ENCODE results near the gene MLLT3. TPM values are rescaled to one million over a fixed set of nuclear protein-coding genes. Genes with fewer than 3 reads are reported as not detected.

Gene MLLT3
- total RNA-seq, 1 donor from 2014 or later: 15.8 TPM

DNA sequence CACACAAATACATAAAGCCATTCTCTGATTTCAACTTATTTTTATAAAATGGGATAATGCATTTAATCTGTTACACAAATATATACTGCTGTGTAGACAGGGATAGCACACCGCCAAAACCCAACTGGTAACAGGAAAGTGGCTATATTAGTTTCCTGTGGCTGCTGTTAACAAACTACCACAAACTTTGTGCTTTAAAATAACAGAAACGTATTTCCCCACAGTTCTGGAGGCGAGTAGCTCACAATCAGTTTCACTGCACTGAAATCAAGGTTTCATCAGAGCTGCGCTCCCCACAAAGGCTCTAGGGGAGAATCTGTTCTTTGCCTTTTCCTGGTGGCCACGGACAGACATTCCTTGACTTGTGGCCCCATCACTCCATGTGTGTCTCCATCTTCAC, 94.0 kb downstream of the MLLT3 start:
- H3K36me3 ChIP-seq (ENCODE audit: control insufficient read depth, insufficient read depth, low read length): no peaks in the 10 kb centered on the region
- no peaks in the 10 kb centered on the region for H3K27me3 ChIP-seq (ENCODE audit: control insufficient read depth, insufficient read depth, low read length)
- DNase-seq (ENCODE audit: low read depth) (no peak), FAIRE-seq (no peak)
- no peak overlapping the region for H3K4me3 ChIP-seq (ENCODE audit: low read depth, low read length)
- TF ChIP-seq, protein P1, sequence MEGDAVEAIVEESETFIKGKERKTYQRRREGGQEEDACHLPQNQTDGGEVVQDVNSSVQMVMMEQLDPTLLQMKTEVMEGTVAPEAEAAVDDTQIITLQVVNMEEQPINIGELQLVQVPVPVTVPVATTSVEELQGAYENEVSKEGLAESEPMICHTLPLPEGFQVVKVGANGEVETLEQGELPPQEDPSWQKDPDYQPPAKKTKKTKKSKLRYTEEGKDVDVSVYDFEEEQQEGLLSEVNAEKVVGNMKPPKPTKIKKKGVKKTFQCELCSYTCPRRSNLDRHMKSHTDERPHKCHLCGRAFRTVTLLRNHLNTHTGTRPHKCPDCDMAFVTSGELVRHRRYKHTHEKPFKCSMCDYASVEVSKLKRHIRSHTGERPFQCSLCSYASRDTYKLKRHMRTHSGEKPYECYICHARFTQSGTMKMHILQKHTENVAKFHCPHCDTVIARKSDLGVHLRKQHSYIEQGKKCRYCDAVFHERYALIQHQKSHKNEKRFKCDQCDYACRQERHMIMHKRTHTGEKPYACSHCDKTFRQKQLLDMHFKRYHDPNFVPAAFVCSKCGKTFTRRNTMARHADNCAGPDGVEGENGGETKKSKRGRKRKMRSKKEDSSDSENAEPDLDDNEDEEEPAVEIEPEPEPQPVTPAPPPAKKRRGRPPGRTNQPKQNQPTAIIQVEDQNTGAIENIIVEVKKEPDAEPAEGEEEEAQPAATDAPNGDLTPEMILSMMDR (IDR thresholded peaks at IDR 0.05; ENCODE audit: insufficient read depth, low read length, severe bottlenecking): no peak

DNA sequence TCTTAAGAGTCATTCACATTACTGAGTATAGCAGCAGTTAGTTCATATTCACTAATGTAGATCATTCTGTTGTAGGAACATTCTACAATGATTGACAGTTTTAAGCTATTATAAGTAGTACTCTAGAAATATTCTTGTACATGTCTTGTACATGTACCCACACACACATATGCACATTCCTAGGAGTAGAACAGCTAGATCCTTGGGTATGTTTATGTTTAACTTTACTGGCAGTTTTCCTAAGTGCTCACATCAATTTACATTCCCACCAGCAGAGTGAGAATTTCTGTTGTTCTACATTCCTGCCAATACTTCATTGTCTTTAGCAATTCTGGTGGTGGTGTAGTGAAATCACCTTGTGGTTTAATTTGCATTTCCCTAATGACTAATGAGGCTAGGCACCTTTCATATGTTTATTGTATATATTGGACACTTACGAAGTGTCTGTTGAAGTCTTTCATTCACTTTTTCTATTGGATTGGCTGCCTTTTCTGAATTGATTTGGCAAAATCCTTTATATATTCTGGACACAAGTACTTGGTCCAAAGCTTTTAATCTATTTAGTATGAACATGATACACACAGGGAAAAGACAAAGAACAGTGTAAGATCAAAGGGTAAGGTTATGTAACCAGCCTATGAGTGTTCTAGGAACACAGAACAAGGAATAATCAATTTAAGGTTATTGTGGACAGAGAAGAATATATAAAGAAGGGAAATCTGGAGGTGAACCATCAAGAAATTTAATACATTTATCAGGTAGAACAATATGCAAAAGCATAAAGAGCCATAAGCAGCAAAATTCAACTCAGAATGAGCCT, 95.6 kb downstream of the MLLT3 start:
- Histone ChIP-seq H3K4me3 (ENCODE audit: low read depth, low read length) (no peak overlapping the region), H3K36me3 (ENCODE audit: control insufficient read depth, insufficient read depth, low read length) (no peaks in the 10 kb centered on the region), H3K27me3 (ENCODE audit: control insufficient read depth, insufficient read depth, low read length) (no peaks in the 10 kb centered on the region)
- FAIRE-seq: no peak
- TF ChIP-seq, protein P1 (IDR thresholded peaks at IDR 0.05; ENCODE audit: insufficient read depth, low read length, severe bottlenecking): peak; percentile 38
- peak; percentile 85 for DNase-seq (ENCODE audit: low read depth)

DNA sequence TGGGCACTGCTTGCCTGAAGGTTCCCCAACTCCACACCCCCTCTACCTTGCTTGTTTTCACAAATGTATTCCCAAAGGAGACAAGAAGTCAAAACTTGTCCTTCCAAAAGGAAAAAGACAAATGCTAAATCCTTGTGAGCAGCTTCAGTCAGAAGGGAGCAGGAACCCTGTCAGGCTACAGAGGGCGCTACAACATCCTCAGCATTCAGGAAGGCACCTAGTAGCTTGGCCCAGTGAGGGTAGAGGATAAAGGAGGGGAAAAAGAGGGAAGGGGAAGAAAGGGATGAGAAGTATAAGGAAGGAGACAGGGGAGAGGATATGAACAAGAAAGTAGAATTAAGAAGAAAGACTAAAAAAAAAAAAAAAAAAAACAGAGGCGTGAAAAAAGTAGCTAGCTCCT, 97.5 kb downstream of the MLLT3 start:
- no peak for FAIRE-seq

DNA sequence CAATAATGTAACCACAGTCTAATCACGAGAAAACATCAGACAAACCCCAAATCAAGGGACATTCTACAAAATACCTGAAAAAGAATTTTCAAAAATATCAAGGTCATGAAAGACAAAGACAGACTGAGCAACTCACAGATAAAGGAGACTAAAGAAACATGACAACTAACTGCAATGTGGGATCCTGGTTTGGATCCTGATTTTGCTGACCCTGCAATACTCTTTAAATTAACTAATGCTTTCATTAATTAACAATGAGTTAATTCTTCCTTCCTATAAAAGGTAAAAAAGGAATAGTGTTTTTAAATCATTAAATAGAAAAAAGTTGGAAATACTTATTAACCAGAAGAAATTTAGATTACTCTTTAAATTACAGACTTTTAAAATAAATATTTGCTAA, 103.6 kb downstream of the MLLT3 start:
- FAIRE-seq: no peak
- no peak for DNase-seq (ENCODE audit: low read depth)
- Histone ChIP-seq H3K27me3 (ENCODE audit: control insufficient read depth, insufficient read depth, low read length) (no peaks in the 10 kb centered on the region), H3K4me3 (ENCODE audit: low read depth, low read length) (no peak overlapping the region), H3K36me3 (ENCODE audit: control insufficient read depth, insufficient read depth, low read length) (no peaks in the 10 kb centered on the region)
- TF ChIP-seq, protein P1 (IDR thresholded peaks at IDR 0.05; ENCODE audit: insufficient read depth, low read length, severe bottlenecking): no peak

More for the DNA sequence above, 97.5 kb downstream of the MLLT3 start:
- H3K4me3 ChIP-seq (ENCODE audit: low read depth, low read length): no peak overlapping the region
- DNase-seq (ENCODE audit: low read depth): peak; percentile 10
- TF ChIP-seq, protein P1 (IDR thresholded peaks at IDR 0.05; ENCODE audit: insufficient read depth, low read length, severe bottlenecking): peak; percentile 46
- no peaks in the 10 kb centered on the region for H3K27me3 ChIP-seq (ENCODE audit: control insufficient read depth, insufficient read depth, low read length)
- H3K36me3 ChIP-seq (ENCODE audit: control insufficient read depth, insufficient read depth, low read length): no peaks in the 10 kb centered on the region

DNA sequence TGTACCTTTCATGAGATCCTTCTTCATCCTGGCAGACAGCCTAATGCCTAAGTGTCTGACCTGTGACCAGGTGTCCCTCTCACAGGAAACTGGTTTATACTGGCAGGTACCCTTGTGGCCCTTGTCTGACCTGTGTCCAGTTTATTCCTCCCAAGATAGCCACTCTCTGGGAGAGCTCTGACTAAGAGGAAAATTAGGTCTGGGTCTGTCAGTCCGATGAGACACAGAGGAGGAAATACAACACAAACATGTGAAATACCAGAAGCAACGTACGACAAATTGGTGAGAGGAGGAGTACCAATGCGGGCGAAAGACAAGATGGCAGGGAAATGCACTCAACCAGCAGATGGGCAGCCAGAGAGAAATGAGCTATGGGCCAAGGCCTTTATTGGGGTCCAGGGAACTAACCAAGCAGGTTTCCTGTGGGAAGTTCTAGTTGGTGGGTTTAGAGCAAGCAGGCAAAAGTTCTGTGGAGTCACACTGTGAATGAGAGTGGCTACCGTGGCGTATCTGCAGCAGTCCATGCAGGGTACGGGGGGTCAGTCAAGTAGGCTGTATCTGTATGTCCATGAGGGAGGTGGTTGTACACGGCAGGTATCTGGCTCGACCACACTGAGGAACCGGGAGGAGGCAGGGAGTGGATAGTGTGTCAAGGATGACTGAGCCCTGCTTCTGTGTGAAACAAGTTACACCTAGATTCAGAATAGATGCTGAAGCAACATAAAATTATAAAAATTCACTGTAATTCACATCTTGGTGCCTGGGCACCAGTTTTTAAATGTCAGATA, 109.0 kb downstream of the MLLT3 start:
- TF ChIP-seq, protein P1 (IDR thresholded peaks at IDR 0.05; ENCODE audit: insufficient read depth, low read length, severe bottlenecking): no peak
- H3K4me3 ChIP-seq (ENCODE audit: low read depth, low read length): no peak overlapping the region
- no peak for DNase-seq (ENCODE audit: low read depth)
- no peak for FAIRE-seq
- no peaks in the 10 kb centered on the region for H3K27me3 ChIP-seq (ENCODE audit: control insufficient read depth, insufficient read depth, low read length)
- H3K36me3 ChIP-seq (ENCODE audit: control insufficient read depth, insufficient read depth, low read length): no peaks in the 10 kb centered on the region

Measured in bronchial epithelial cell (primary cell).